GM18498 (cell line): ENCODE data around the gene IFNL4.
"Not testable (repeated sequence)": the region's sequence is repeated elsewhere in the genome, so short reads cannot be mapped to it uniquely, and the experiment has no call there.

Source experiments
- ATAC-seq: cut with Tn5 transposase; IDR thresholded peaks from one replicate; pipeline ENCODE4 v1.9.1; 2021; ENCODE audit warnings: mild to moderate bottlenecking, moderate library complexity; ENCODE audit not compliant: unreplicated experiment

Gene IFNL4

GRCh38 chr19:39230096-39230764 lies 18.4 kb downstream of the IFNL4 start:
- ATAC-seq: no peak

GRCh38 chr19:39224910-39225309 lies 23.7 kb downstream of the IFNL4 start:
- ATAC-seq: no peak

- no peak for ATAC-seq
Observed at GRCh38 chr19:39223703-39224279, 24.9 kb downstream of the IFNL4 start.

GRCh38 chr19:39219108-39219507 lies 29.5 kb downstream of the IFNL4 start:
- ATAC-seq: not testable (repeated sequence)

DNA sequence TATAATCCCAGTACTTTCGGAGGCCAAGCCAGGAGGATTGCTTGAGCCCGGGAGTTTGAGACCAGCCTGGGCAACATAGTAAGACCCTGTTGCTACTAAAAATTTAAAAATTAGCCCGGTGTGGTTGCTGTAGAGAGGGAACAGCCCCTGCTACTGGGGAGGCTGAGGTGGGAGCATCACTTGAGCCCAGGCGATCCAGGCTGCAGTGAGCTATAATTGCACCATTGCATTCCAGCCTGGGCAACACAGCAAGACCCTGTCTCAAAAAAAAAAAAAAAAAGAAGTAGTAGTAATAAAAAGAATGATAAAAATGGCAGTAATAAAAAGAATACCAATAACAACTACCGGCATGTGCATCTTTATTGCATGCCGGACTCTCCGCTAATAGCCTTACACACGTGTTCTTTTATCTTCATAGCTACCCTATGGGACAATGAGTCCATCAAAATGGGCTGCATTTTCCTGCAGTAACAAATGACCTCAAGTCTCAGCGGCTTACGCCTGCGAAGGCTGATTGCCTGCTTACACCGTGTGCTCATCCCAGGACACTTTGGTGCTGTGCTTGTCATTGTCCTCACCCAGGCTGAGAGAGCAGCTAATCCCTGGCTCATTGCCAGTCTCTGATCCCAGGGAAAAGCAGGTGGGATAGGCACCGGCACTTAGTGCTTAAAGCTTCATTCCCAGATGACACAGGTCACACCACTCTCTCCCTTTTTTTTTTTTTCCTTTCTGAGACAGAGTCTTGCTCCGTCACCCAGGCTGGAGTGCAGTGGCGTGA lies 30.2 kb downstream of the IFNL4 start:
- ATAC-seq: no peak

GRCh38 chr19:39217094-39217493 lies 31.6 kb downstream of the IFNL4 start:
- ATAC-seq: no peak

- ATAC-seq: not testable (repeated sequence)
Observed at GRCh38 chr19:39215323-39215722, 33.3 kb downstream of the IFNL4 start.

GRCh38 chr19:39212375-39212742 lies 36.3 kb downstream of the IFNL4 start:
- no peak for ATAC-seq

GRCh38 chr19:39211731-39212374 lies 36.8 kb downstream of the IFNL4 start:
- no peak for ATAC-seq

DNA sequence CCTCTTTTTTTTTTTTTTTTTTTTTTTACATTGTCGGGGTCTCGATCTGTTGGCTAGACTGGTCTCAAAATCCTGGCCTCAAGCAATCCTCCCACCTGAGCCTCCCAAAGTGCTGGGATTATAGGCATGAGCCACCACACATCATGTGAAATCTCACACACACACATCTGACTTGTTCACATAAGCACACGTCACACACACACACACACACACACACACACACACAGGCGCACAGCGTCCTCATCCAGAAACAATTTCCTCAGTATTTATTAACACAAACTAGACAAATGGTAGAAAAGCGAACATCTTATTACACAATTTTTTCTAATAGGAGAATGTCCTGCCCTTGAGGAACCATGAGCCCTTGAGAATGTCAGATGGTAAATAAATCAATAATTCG lies 39.5 kb downstream of the IFNL4 start:
- no peak for ATAC-seq

GRCh38 chr19:39208175-39208795 lies 40.4 kb downstream of the IFNL4 start:
- no peak for ATAC-seq

- no peak for ATAC-seq
Observed at GRCh38 chr19:39207293-39207836, 41.3 kb downstream of the IFNL4 start.

- no peak for ATAC-seq
Observed at GRCh38 chr19:39206122-39206521, 42.5 kb downstream of the IFNL4 start.

- ATAC-seq: no peak
Observed at GRCh38 chr19:39205449-39205764, 43.2 kb downstream of the IFNL4 start.

DNA sequence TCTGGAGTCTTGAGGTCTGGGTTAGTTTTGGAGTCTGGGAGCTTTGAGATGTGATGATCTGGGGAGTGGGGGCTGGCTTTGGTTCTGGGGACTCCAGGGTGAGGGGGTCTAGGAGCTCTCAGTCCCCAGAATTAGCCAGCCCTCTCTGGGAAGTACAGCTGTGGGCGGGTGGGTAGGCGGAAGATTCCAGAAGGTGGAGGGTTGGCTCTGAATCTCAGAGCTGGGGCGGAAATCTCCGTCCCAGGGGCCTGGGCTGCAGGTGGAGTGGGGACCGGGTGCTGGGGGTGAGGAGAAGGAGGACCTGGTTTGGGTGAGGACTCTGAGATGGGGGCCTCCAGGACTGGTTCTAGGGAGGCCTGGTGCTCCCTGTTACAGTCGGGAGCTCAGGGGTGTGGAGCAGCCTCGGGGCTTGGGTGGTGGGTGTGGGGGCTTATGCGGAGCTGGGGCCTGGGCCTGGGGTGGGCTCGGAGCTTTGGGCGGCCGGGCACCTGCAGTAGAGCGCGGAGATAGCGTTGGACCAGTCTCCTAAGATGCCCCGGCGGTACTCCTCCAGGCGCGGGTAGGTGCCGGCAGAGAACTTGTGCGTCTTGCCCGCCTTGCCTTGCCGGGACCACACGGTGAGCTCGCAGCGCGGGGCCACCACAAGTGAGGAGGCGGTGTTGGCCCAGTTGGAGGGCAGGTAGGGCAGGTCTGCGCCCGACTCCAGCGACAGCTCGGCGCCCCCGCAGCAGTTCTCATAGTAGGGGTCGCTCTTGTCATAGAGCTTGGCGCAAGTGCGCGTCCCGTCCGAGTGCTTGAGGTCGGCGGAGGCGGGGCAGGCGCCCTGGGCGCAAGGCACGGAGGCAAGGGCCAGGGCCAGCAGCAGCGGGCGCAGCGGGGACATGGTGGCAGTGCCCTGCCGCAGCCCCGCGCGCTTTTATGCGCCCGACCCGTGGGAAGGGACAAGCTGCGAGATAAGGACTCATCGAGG lies 45.0 kb downstream of the IFNL4 start, which contains the start of gene SYCN:
Gene SYCN, minus strand, starts transcription at position 892 of the 970 bp plus-strand sequence. Its CDS starts 9 bp downstream, at position 883.
- no peak for ATAC-seq

- no peak for ATAC-seq
Observed at GRCh38 chr19:39202998-39203355, 45.7 kb downstream of the IFNL4 start.

- ATAC-seq: no peak
Observed at GRCh38 chr19:39200803-39201115, 47.9 kb downstream of the IFNL4 start.

GRCh38 chr19:39200066-39200802 lies 48.4 kb downstream of the IFNL4 start:
- ATAC-seq: no peak

DNA sequence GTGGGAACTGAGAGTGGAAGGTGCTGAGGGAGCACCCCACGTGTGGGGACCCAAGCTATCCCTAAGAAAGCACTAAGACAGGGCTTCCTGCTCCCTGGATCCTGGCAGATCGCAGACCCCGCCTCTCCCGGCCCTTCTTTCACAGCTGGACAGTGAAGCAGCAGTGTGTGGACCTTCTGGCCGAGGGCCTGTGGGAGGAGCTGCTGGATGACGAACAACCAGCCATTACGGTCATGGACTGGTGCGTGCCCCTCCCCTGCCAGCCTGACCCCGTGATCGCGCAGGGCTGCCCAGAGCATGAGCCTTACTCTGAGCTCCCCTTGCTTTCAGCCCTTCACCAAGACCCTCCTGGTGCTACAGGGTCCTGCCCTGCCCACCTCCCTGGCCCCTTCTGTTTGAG lies 49.6 kb downstream of the IFNL4 start:
- no peak for ATAC-seq
